ENCODE measurements around the gene PADI3. TPM values are rescaled to one million over a fixed set of nuclear protein-coding genes. Genes with fewer than 3 reads are reported as not detected.

PADI3 gene
- total RNA-seq, 1 experiment from 2014 or later: 0.61 TPM

DNA sequence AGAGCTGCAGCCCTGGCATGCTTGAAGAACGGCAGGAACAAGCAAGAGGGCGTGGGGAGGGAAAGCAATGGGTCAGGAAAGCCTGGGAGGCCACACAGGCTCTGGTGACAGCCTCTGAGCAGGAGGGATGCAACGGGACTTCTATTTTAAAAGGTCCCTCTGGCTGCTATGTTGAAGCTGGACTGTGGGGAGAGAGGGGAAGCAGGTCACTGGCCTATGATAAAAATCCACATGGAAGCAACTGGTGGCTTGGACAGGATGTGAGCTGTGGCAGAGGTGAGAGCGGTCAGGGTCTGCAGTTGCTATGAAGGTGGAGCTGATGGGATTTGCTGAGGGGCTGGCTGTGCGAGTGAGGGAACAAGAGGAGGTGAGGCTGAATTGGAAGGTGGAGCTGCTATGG, 32.8 kb upstream of the PADI3 start (continued):
- TF ChIP-seq, protein P1, sequence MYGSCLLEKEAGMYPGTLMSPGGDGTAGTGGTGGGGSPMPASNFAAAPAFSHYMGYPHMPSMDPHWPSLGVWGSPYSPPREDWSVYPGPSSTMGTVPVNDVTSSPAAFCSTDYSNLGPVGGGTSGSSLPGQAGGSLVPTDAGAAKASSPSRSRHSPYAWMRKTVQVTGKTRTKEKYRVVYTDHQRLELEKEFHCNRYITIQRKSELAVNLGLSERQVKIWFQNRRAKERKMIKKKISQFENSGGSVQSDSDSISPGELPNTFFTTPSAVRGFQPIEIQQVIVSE (CRISPR knock-in tag; IDR thresholded peaks at IDR 0.05; ENCODE audit: borderline replicate concordance): no peak
- TF ChIP-seq, protein P2, sequence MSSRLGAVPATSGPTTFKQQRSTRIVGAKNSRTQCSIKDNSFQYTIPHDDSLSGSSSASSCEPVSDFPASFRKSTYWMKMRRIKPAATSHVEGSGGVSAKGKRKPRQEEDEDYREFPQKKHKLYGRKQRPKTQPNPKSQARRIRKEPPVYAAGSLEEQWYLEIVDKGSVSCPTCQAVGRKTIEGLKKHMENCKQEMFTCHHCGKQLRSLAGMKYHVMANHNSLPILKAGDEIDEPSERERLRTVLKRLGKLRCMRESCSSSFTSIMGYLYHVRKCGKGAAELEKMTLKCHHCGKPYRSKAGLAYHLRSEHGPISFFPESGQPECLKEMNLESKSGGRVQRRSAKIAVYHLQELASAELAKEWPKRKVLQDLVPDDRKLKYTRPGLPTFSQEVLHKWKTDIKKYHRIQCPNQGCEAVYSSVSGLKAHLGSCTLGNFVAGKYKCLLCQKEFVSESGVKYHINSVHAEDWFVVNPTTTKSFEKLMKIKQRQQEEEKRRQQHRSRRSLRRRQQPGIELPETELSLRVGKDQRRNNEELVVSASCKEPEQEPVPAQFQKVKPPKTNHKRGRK (CRISPR knock-in tag; IDR thresholded peaks at IDR 0.05; ENCODE audit: borderline replicate concordance): no peak

DNA sequence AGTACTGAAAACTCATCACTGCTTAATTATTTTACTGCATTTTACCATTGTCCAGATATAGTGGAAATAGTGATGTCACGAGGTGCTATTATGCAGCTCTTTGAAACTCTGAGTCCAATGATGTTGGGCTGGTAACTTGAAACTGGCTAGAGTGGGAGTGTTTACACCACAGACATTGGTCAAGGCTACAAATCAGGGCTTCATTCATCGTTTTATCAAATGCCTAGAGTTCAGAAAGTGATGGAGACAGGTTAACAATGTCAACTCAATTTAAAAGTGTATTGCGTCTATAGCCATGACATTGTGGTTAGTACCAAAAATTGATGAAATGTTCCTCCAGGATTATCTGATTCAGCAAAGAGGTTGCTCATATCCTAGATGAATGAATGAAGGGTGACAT, 31.3 kb upstream of the PADI3 start:
- H3K4me1 Mint-ChIP-seq: peaks cover 31% of the 10 kb centered on the region
- TF ChIP-seq, protein P3, sequence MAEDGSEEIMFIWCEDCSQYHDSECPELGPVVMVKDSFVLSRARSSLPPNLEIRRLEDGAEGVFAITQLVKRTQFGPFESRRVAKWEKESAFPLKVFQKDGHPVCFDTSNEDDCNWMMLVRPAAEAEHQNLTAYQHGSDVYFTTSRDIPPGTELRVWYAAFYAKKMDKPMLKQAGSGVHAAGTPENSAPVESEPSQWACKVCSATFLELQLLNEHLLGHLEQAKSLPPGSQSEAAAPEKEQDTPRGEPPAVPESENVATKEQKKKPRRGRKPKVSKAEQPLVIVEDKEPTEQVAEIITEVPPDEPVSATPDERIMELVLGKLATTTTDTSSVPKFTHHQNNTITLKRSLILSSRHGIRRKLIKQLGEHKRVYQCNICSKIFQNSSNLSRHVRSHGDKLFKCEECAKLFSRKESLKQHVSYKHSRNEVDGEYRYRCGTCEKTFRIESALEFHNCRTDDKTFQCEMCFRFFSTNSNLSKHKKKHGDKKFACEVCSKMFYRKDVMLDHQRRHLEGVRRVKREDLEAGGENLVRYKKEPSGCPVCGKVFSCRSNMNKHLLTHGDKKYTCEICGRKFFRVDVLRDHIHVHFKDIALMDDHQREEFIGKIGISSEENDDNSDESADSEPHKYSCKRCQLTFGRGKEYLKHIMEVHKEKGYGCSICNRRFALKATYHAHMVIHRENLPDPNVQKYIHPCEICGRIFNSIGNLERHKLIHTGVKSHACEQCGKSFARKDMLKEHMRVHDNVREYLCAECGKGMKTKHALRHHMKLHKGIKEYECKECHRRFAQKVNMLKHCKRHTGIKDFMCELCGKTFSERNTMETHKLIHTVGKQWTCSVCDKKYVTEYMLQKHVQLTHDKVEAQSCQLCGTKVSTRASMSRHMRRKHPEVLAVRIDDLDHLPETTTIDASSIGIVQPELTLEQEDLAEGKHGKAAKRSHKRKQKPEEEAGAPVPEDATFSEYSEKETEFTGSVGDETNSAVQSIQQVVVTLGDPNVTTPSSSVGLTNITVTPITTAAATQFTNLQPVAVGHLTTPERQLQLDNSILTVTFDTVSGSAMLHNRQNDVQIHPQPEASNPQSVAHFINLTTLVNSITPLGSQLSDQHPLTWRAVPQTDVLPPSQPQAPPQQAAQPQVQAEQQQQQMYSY (CRISPR knock-in tag; IDR thresholded peaks at IDR 0.05): no peak
- TF ChIP-seq FOXJ3 (CRISPR knock-in tag; IDR thresholded peaks at IDR 0.05; ENCODE audit: borderline replicate concordance) (no peak), GTF2I (CRISPR knock-in tag; conservative IDR thresholded peaks at IDR 0.05) (no peak), ZNF396 (CRISPR knock-in tag; IDR thresholded peaks at IDR 0.05; ENCODE audit: borderline replicate concordance) (no peak), ESRRA (CRISPR knock-in tag; IDR thresholded peaks at IDR 0.05; ENCODE audit: borderline replicate concordance) (no peak), ZNF263 (CRISPR knock-in tag; IDR thresholded peaks at IDR 0.05; ENCODE audit: low read depth) (no peak), JAZF1 (CRISPR knock-in tag; IDR thresholded peaks at IDR 0.05) (no peak), PRRX2 (CRISPR knock-in tag; IDR thresholded peaks at IDR 0.05) (no peak), NFYB (CRISPR knock-in tag; conservative IDR thresholded peaks at IDR 0.05; ENCODE audit: low read depth) (no peak), ZNF138 (CRISPR knock-in tag; conservative IDR thresholded peaks at IDR 0.05) (no peak), TCF7 (CRISPR knock-in tag; IDR thresholded peaks at IDR 0.05; ENCODE audit: low read depth) (no peak), CREB1 (CRISPR knock-in tag; IDR thresholded peaks at IDR 0.05) (no peak), NR2C2 (CRISPR knock-in tag; IDR thresholded peaks at IDR 0.05) (no peak), MXD4 (CRISPR knock-in tag; IDR thresholded peaks at IDR 0.05; ENCODE audit: borderline replicate concordance) (no peak), SP1 (CRISPR knock-in tag; conservative IDR thresholded peaks at IDR 0.05) (no peak)
- TF ChIP-seq, protein P1 (CRISPR knock-in tag; IDR thresholded peaks at IDR 0.05; ENCODE audit: borderline replicate concordance): no peak
- TF ChIP-seq, protein P4, sequence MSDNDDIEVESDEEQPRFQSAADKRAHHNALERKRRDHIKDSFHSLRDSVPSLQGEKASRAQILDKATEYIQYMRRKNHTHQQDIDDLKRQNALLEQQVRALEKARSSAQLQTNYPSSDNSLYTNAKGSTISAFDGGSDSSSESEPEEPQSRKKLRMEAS (CRISPR knock-in tag; IDR thresholded peaks at IDR 0.05): no peak
- TF ChIP-seq, protein P5, sequence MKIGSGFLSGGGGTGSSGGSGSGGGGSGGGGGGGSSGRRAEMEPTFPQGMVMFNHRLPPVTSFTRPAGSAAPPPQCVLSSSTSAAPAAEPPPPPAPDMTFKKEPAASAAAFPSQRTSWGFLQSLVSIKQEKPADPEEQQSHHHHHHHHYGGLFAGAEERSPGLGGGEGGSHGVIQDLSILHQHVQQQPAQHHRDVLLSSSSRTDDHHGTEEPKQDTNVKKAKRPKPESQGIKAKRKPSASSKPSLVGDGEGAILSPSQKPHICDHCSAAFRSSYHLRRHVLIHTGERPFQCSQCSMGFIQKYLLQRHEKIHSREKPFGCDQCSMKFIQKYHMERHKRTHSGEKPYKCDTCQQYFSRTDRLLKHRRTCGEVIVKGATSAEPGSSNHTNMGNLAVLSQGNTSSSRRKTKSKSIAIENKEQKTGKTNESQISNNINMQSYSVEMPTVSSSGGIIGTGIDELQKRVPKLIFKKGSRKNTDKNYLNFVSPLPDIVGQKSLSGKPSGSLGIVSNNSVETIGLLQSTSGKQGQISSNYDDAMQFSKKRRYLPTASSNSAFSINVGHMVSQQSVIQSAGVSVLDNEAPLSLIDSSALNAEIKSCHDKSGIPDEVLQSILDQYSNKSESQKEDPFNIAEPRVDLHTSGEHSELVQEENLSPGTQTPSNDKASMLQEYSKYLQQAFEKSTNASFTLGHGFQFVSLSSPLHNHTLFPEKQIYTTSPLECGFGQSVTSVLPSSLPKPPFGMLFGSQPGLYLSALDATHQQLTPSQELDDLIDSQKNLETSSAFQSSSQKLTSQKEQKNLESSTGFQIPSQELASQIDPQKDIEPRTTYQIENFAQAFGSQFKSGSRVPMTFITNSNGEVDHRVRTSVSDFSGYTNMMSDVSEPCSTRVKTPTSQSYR (CRISPR knock-in tag; IDR thresholded peaks at IDR 0.05): no peak
- TF ChIP-seq, protein P6, sequence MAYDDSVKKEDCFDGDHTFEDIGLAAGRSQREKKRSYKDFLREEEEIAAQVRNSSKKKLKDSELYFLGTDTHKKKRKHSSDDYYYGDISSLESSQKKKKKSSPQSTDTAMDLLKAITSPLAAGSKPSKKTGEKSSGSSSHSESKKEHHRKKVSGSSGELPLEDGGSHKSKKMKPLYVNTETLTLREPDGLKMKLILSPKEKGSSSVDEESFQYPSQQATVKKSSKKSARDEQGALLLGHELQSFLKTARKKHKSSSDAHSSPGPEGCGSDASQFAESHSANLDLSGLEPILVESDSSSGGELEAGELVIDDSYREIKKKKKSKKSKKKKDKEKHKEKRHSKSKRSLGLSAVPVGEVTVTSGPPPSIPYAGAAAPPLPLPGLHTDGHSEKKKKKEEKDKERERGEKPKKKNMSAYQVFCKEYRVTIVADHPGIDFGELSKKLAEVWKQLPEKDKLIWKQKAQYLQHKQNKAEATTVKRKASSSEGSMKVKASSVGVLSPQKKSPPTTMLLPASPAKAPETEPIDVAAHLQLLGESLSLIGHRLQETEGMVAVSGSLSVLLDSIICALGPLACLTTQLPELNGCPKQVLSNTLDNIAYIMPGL (CRISPR knock-in tag; IDR thresholded peaks at IDR 0.05): no peak
- TF ChIP-seq, protein P7, sequence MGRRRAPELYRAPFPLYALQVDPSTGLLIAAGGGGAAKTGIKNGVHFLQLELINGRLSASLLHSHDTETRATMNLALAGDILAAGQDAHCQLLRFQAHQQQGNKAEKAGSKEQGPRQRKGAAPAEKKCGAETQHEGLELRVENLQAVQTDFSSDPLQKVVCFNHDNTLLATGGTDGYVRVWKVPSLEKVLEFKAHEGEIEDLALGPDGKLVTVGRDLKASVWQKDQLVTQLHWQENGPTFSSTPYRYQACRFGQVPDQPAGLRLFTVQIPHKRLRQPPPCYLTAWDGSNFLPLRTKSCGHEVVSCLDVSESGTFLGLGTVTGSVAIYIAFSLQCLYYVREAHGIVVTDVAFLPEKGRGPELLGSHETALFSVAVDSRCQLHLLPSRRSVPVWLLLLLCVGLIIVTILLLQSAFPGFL (CRISPR knock-in tag; IDR thresholded peaks at IDR 0.05; ENCODE audit: borderline replicate concordance): no peak
- H3K27me3 Mint-ChIP-seq (ENCODE audit: low read depth): no peaks in the 10 kb centered on the region
- no peaks in the 10 kb centered on the region for H3K9me3 Mint-ChIP-seq
- H3K27ac Mint-ChIP-seq: no peak overlapping the region
- CTCF ChIA-PET: no interaction called here
- no peak for DNase-seq (ENCODE audit: low spot score)
- H3K4me3 Mint-ChIP-seq: no peak overlapping the region
- no peak for ATAC-seq
- POLR2A ChIA-PET: no interaction called here
- no peaks in the 10 kb centered on the region for H3K36me3 Mint-ChIP-seq

Measured in WTC11 (cell line).